ENCODE results near the gene ITGB4. TPM values are rescaled to one million over a fixed set of nuclear protein-coding genes. Genes with fewer than 3 reads are reported as not detected.

Gene ITGB4
- total RNA-seq, 1 donor = 0.09 TPM

DNA sequence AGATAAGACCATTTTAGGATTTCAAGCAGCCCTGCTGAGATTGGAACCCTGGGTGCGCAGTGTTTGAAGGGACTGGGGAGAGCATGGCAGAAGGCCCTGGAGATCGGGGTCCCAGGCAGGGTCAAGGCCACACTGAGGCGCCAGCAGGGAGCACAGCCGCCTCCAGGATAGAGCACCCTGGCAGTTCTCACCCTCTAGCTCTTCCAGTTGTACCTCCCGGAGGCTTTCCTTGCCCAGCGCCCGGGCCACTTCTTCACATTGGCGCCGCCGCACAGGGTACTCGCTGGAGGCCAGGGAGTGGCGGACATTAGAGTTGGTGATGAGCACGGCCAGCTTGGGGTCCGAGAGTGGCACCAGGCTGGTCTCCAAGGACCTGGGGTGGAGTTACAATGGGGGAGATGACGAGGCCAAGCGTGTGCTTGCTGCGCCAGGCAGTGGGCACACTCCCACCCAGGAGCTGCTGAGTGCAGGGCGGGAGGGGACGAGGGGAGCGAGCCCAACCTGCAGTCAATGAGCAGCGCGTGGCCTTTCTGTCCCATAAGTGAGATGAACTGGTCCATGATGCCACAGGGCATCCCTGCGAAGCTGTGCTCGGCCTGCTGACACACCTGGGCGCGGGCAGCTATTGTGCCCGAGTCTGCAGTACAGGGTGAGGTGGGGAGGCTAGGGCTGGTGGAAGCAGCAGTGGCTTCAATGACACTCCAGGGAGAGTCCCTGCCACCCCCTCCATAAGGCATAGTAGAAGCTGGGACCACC lies 41.4 kb downstream of the ITGB4 start:
- TF ChIP-seq, protein P1, sequence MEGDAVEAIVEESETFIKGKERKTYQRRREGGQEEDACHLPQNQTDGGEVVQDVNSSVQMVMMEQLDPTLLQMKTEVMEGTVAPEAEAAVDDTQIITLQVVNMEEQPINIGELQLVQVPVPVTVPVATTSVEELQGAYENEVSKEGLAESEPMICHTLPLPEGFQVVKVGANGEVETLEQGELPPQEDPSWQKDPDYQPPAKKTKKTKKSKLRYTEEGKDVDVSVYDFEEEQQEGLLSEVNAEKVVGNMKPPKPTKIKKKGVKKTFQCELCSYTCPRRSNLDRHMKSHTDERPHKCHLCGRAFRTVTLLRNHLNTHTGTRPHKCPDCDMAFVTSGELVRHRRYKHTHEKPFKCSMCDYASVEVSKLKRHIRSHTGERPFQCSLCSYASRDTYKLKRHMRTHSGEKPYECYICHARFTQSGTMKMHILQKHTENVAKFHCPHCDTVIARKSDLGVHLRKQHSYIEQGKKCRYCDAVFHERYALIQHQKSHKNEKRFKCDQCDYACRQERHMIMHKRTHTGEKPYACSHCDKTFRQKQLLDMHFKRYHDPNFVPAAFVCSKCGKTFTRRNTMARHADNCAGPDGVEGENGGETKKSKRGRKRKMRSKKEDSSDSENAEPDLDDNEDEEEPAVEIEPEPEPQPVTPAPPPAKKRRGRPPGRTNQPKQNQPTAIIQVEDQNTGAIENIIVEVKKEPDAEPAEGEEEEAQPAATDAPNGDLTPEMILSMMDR (IDR thresholded peaks at IDR 0.05; ENCODE audit: insufficient read depth, low read length) = no peak
- no peak for DNase-seq (ENCODE audit: low read depth)

GRCh38 chr17:75763269-75763607 lies 42.0 kb downstream of the ITGB4 start:
- TF ChIP-seq, protein P1 (IDR thresholded peaks at IDR 0.05; ENCODE audit: insufficient read depth, low read length) = no peak
- no peak for DNase-seq (ENCODE audit: low read depth)
- no peak overlapping the region for H3K4me3 ChIP-seq (ENCODE audit: low read depth, low read length)

More for the DNA sequence above, 41.4 kb downstream of the ITGB4 start:
- H3K4me3 ChIP-seq (ENCODE audit: low read depth, low read length) = no peak overlapping the region

DNA sequence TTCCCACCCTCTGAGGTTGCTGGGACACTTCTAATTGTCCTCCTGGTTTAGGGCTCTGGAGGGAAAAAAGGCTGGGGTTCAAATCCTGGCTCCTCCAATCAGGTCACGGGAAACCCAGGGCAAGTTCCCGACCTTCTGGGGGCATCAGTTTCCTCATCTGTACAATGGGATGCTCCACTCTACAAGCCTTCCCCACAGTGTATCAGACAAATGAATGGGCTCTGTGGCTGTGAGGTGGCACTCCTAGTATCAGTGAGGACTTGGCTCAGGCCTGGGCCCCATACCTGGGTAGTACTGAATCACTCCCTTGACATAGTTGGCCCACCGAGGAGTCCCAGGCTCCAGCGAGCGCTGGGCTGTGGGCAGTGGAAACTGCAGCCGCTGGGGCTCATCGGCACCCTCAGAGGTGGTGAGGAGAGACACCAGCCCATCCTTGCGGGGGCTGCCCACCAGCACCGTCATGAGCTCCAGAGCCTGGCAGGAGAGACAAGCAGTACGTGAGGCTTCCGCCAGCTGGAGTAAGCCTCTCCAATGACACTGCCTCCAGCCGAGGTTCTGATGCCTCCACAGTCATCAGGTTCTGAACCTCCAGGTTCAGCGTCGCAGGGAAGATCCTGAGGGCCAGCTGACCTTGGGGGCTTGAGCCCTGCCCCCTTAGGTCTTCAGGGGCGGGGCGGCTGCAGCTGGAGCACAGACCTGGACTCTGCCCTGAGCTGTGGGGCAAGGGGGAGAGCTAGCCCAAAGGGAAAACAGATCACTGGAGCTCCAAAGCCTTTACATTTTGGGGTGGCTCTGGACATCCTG lies 42.6 kb downstream of the ITGB4 start:
- no peak for DNase-seq (ENCODE audit: low read depth)
- TF ChIP-seq, protein P1 (IDR thresholded peaks at IDR 0.05; ENCODE audit: insufficient read depth, low read length) = no peak
- peak overlapping the region; percentile 71 for H3K4me3 ChIP-seq (ENCODE audit: low read depth, low read length)

- H3K4me3 ChIP-seq (ENCODE audit: low read depth, low read length) = peak overlapping the region; percentile 71
- DNase-seq (ENCODE audit: low read depth) = no peak
- TF ChIP-seq, protein P1 (IDR thresholded peaks at IDR 0.05; ENCODE audit: insufficient read depth, low read length) = no peak
Measured at GRCh38 chr17:75764417-75764710, 43.1 kb downstream of the ITGB4 start.

DNA sequence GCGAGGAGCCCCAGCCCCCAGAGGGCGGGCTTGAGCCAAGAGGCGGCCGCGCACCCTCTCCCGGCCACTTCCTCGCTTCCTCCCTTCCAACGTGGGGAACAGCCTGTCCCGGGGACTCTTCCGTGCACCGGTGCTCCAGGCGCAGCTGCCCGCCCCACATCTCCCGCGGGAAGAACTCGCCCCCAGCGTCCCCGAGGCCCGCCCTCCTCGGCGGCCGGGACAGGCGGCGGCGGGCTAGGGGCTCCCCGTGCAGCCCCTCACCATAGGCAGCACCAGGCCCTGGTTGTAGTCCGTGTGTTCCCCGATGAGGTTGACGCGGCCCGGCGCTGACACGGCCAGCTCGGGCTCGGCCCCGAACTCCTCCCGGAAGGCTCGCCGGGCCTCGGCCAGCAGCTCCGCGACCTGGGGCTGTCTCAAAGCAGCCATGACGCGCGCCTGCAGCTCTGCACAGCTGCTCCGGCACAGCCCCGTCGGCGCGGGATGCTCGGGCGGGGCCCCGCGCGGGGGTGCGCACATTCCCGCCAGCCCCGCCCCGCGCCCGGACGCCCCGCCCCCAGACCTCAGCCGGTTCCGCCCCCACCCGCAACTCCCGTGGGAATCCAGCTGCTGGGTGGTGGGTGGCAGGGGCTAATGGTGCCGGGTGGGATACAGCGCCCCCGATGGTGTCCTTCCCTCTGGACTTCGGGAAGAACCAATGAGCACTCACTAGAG lies 43.6 kb downstream of the ITGB4 start, which contains the start of gene GALK1:
Gene GALK1 (minus strand): TSS at position 482 of the 711 bp plus-strand sequence. CDS start 56 bp downstream, at position 426.
- peak; percentile 55 for DNase-seq (ENCODE audit: low read depth)
- TF ChIP-seq, protein P1 (IDR thresholded peaks at IDR 0.05; ENCODE audit: insufficient read depth, low read length) = peak; percentile 64
- peak within 1 kb of the TSS; percentile 71 for H3K4me3 ChIP-seq (ENCODE audit: low read depth, low read length)

DNA sequence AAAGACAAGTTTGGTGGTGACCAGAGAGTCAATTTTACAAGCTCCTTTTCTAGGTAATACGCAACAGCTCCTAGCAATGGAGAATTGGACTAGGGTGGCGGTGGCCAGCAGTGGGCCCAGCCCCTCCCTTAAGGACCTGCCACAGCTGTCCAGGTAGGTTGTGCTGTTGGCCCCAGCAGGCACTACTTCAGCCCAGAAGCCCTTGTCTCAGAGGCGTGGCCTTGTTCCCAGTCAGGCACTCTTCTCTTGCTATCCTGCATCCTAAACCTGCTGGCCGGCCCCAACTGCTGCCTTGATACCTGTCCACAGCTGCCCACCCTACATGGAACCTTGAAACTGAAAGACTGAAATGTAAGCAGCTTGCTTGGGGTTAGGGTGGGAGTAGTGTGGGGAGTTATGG lies 44.7 kb downstream of the ITGB4 start:
- H3K4me3 ChIP-seq (ENCODE audit: low read depth, low read length) = no peak overlapping the region
- TF ChIP-seq, protein P1 (IDR thresholded peaks at IDR 0.05; ENCODE audit: insufficient read depth, low read length) = no peak
- no peak for DNase-seq (ENCODE audit: low read depth)

All from fibroblast of the aortic adventitia (primary cell).